ENCODE data around the gene LRRC23.

The LRRC23 gene

GRCh38 chr12:6945613-6946012, 41.0 kb downstream of the LRRC23 start:
- no peaks in the 10 kb centered on the region for H3K9me3 ChIP-seq (ENCODE audit: control insufficient read depth, insufficient read depth, low read length)
- H3K27me3 ChIP-seq (ENCODE audit: control insufficient read depth, insufficient read depth, low read length), result no peaks in the 10 kb centered on the region
- peak overlapping the region; percentile 93 for H3K4me3 ChIP-seq (ENCODE audit: low read depth, low read length)
- H3K4me1 ChIP-seq (ENCODE audit: control insufficient read depth, insufficient read depth, low read length), result peaks cover 15% of the 10 kb centered on the region
- H3K36me3 ChIP-seq (ENCODE audit: control insufficient read depth, insufficient read depth, low read length), result peaks cover 6% of the 10 kb centered on the region
- H3K9ac ChIP-seq (ENCODE audit: low read depth, low read length), result peak overlapping the region; percentile 26

GRCh38 chr12:6946033-6946919, 41.7 kb downstream of the LRRC23 start:
- H3K9ac ChIP-seq (ENCODE audit: low read depth, low read length), result peak overlapping the region; percentile 49
- H3K4me3 ChIP-seq (ENCODE audit: low read depth, low read length), result peak overlapping the region; percentile 93
- peaks cover 5% of the 10 kb centered on the region for H3K36me3 ChIP-seq (ENCODE audit: control insufficient read depth, insufficient read depth, low read length)
- no peaks in the 10 kb centered on the region for H3K9me3 ChIP-seq (ENCODE audit: control insufficient read depth, insufficient read depth, low read length)
- H3K4me1 ChIP-seq (ENCODE audit: control insufficient read depth, insufficient read depth, low read length), result peaks cover 15% of the 10 kb centered on the region
- H3K27me3 ChIP-seq (ENCODE audit: control insufficient read depth, insufficient read depth, low read length), result no peaks in the 10 kb centered on the region

GRCh38 chr12:6946920-6947374, 42.3 kb downstream of the LRRC23 start:
- Histone ChIP-seq H3K9ac (ENCODE audit: low read depth, low read length) (peak overlapping the region; percentile 49), H3K4me1 (ENCODE audit: control insufficient read depth, insufficient read depth, low read length) (peaks cover 15% of the 10 kb centered on the region), H3K9me3 (ENCODE audit: control insufficient read depth, insufficient read depth, low read length) (no peaks in the 10 kb centered on the region), H3K27me3 (ENCODE audit: control insufficient read depth, insufficient read depth, low read length) (no peaks in the 10 kb centered on the region), H3K36me3 (ENCODE audit: control insufficient read depth, insufficient read depth, low read length) (peaks cover under 1% of the 10 kb centered on the region), H3K4me3 (ENCODE audit: low read depth, low read length) (peak overlapping the region; percentile 93)

- H3K9me3 ChIP-seq (ENCODE audit: control insufficient read depth, insufficient read depth, low read length), result no peaks in the 10 kb centered on the region
- no peaks in the 10 kb centered on the region for H3K27me3 ChIP-seq (ENCODE audit: control insufficient read depth, insufficient read depth, low read length)
- peaks cover 3% of the 10 kb centered on the region for H3K36me3 ChIP-seq (ENCODE audit: control insufficient read depth, insufficient read depth, low read length)
- no peak overlapping the region for H3K9ac ChIP-seq (ENCODE audit: low read depth, low read length)
- peaks cover 15% of the 10 kb centered on the region for H3K4me1 ChIP-seq (ENCODE audit: control insufficient read depth, insufficient read depth, low read length)
- no peak overlapping the region for H3K4me3 ChIP-seq (ENCODE audit: low read depth, low read length)
Observed at GRCh38 chr12:6947615-6948014, 43.0 kb downstream of the LRRC23 start.

GRCh38 chr12:6948873-6949594, 44.4 kb downstream of the LRRC23 start:
- Histone ChIP-seq H3K9me3 (ENCODE audit: control insufficient read depth, insufficient read depth, low read length) (no peaks in the 10 kb centered on the region), H3K36me3 (ENCODE audit: control insufficient read depth, insufficient read depth, low read length) (peaks cover 3% of the 10 kb centered on the region), H3K4me1 (ENCODE audit: control insufficient read depth, insufficient read depth, low read length) (peaks cover 11% of the 10 kb centered on the region), H3K9ac (ENCODE audit: low read depth, low read length) (no peak overlapping the region), H3K4me3 (ENCODE audit: low read depth, low read length) (no peak overlapping the region), H3K27me3 (ENCODE audit: control insufficient read depth, insufficient read depth, low read length) (no peaks in the 10 kb centered on the region)

- H3K27me3 ChIP-seq (ENCODE audit: control insufficient read depth, insufficient read depth, low read length), result no peaks in the 10 kb centered on the region
- H3K9ac ChIP-seq (ENCODE audit: low read depth, low read length), result no peak overlapping the region
- H3K9me3 ChIP-seq (ENCODE audit: control insufficient read depth, insufficient read depth, low read length), result no peaks in the 10 kb centered on the region
- peaks cover 9% of the 10 kb centered on the region for H3K36me3 ChIP-seq (ENCODE audit: control insufficient read depth, insufficient read depth, low read length)
- H3K4me3 ChIP-seq (ENCODE audit: low read depth, low read length), result no peak overlapping the region
- H3K4me1 ChIP-seq (ENCODE audit: control insufficient read depth, insufficient read depth, low read length), result peaks cover 4% of the 10 kb centered on the region
Observed at GRCh38 chr12:6950401-6950801, 45.8 kb downstream of the LRRC23 start.

- Histone ChIP-seq H3K9ac (ENCODE audit: low read depth, low read length) (peak within 1 kb of the TSS; percentile 12), H3K27me3 (ENCODE audit: control insufficient read depth, insufficient read depth, low read length) (no peaks in the 10 kb centered on the region), H3K4me3 (ENCODE audit: low read depth, low read length) (no peak within 1 kb of the TSS), H3K9me3 (ENCODE audit: control insufficient read depth, insufficient read depth, low read length) (no peaks in the 10 kb centered on the region), H3K4me1 (ENCODE audit: control insufficient read depth, insufficient read depth, low read length) (no peaks in the 10 kb centered on the region), H3K36me3 (ENCODE audit: control insufficient read depth, insufficient read depth, low read length) (peaks cover 13% of the 10 kb centered on the region)
Observed at GRCh38 chr12:6950811-6951540, 46.4 kb downstream of the LRRC23 start, which contains the start of gene PTPN6. TSS of gene PTPN6 (plus strand) at chr12:6951356. CDS start at chr12:6951513, 157 bp downstream.

GRCh38 chr12:6951551-6952120, 47.0 kb downstream of the LRRC23 start:
- no peaks in the 10 kb centered on the region for H3K9me3 ChIP-seq (ENCODE audit: control insufficient read depth, insufficient read depth, low read length)

GRCh38 chr12:6952121-6952862, 47.7 kb downstream of the LRRC23 start:
- Histone ChIP-seq H3K9me3 (ENCODE audit: control insufficient read depth, insufficient read depth, low read length) (no peaks in the 10 kb centered on the region), H3K9ac (ENCODE audit: low read depth, low read length) (no peak overlapping the region), H3K4me1 (ENCODE audit: control insufficient read depth, insufficient read depth, low read length) (no peaks in the 10 kb centered on the region), H3K36me3 (ENCODE audit: control insufficient read depth, insufficient read depth, low read length) (peaks cover 16% of the 10 kb centered on the region), H3K27me3 (ENCODE audit: control insufficient read depth, insufficient read depth, low read length) (no peaks in the 10 kb centered on the region), H3K4me3 (ENCODE audit: low read depth, low read length) (no peak overlapping the region)

More at GRCh38 chr12:6951551-6952120, 47.0 kb downstream of the LRRC23 start:
- Histone ChIP-seq H3K27me3 (ENCODE audit: control insufficient read depth, insufficient read depth, low read length) (no peaks in the 10 kb centered on the region), H3K9ac (ENCODE audit: low read depth, low read length) (no peak overlapping the region), H3K36me3 (ENCODE audit: control insufficient read depth, insufficient read depth, low read length) (peaks cover 16% of the 10 kb centered on the region), H3K4me1 (ENCODE audit: control insufficient read depth, insufficient read depth, low read length) (no peaks in the 10 kb centered on the region), H3K4me3 (ENCODE audit: low read depth, low read length) (no peak overlapping the region)

GRCh38 chr12:6952863-6953441, 48.3 kb downstream of the LRRC23 start:
- H3K9ac ChIP-seq (ENCODE audit: low read depth, low read length), result peak overlapping the region; percentile 54
- no peak overlapping the region for H3K4me3 ChIP-seq (ENCODE audit: low read depth, low read length)
- H3K4me1 ChIP-seq (ENCODE audit: control insufficient read depth, insufficient read depth, low read length), result no peaks in the 10 kb centered on the region

More at GRCh38 chr12:6952863-6953441, 48.3 kb downstream of the LRRC23 start:
- Histone ChIP-seq H3K36me3 (ENCODE audit: control insufficient read depth, insufficient read depth, low read length) (peaks cover 18% of the 10 kb centered on the region), H3K9me3 (ENCODE audit: control insufficient read depth, insufficient read depth, low read length) (no peaks in the 10 kb centered on the region), H3K27me3 (ENCODE audit: control insufficient read depth, insufficient read depth, low read length) (no peaks in the 10 kb centered on the region)
